ENCODE data around the gene KTN1.

The KTN1 gene

GRCh38 chr14:55721353-55721752 lies 141.3 kb downstream of the KTN1 start:
- DNase-seq: peak; percentile 89

- no peak for DNase-seq
These were observed 142.0 kb downstream of the KTN1 start for GRCh38 chr14:55722054-55722453.

- DNase-seq: no peak
These were observed 144.7 kb downstream of the KTN1 start for GRCh38 chr14:55724736-55725135.

GRCh38 chr14:55730592-55731310 lies 150.7 kb downstream of the KTN1 start:
- DNase-seq: no peak

GRCh38 chr14:55731311-55731872 lies 151.4 kb downstream of the KTN1 start:
- DNase-seq: no peak

- DNase-seq: peak; percentile 22
These were observed 152.0 kb downstream of the KTN1 start for GRCh38 chr14:55731881-55732498.

GRCh38 chr14:55733599-55733998 lies 153.6 kb downstream of the KTN1 start:
- DNase-seq: no peak
